GM23248 (cell line): ENCODE measurements around the gene SMPD3. TPM values are rescaled to one million over a fixed set of nuclear protein-coding genes. Genes with fewer than 3 reads are reported as not detected.

Source experiments
- DNase-seq: peaks from one replicate; pipeline ENCODE4 v3.0.0-alpha.2; 2015
- H2AFZ ChIP-seq: fragments of 200-600 bp; sonication (generic); 2 replicates; pipeline ENCODE4 v1.6.1; 2016; ENCODE audit warnings: antibody characterized with exemption
- H3F3A ChIP-seq: fragments of 200-600 bp; sonication (generic); 2 replicates; pipeline ENCODE4 v1.6.1; 2016; ENCODE audit warnings: mild to moderate bottlenecking, antibody characterized with exemption, mixed run types; ENCODE audit not compliant: insufficient read depth
- H3K27ac ChIP-seq: fragments of 200-600 bp; sonication (generic); 2 replicates; pipeline ENCODE4 v1.5.1; 2016; ENCODE audit warnings: mild to moderate bottlenecking
- H3K27me3 ChIP-seq: fragments of 200-600 bp; sonication (generic); replicated peaks from 2 replicates; pipeline ENCODE4 v1.6.1; 2016; ENCODE audit warnings: mild to moderate bottlenecking; ENCODE audit not compliant: insufficient read depth
- H3K36me3 ChIP-seq: fragments of 200-600 bp; sonication (generic); 2 replicates; pipeline ENCODE4 v1.6.1; 2016; ENCODE audit warnings: low read depth, mild to moderate bottlenecking
- H3K4me1 ChIP-seq: fragments of 200-600 bp; sonication (generic); 2 replicates; pipeline ENCODE4 v1.6.1; 2016; ENCODE audit warnings: mild to moderate bottlenecking; ENCODE audit not compliant: insufficient read depth
- H3K4me2 ChIP-seq: fragments of 200-600 bp; sonication (generic); one replicate; pipeline ENCODE4 v1.6.1; 2016; ENCODE audit warnings: mild to moderate bottlenecking; ENCODE audit not compliant: unreplicated experiment
- H3K4me3 ChIP-seq: fragments of 200-600 bp; sonication (generic); 2 replicates; pipeline ENCODE4 v1.5.1; 2016; ENCODE audit warnings: mild to moderate bottlenecking
- H3K79me2 ChIP-seq: fragments of 200-600 bp; sonication (generic); 2 replicates; pipeline ENCODE4 v1.6.1; 2016; ENCODE audit warnings: mild to moderate bottlenecking; ENCODE audit not compliant: insufficient read depth
- H3K9ac ChIP-seq: fragments of 200-600 bp; sonication (generic); 2 replicates; pipeline ENCODE4 v1.6.1; 2016; ENCODE audit warnings: mild to moderate bottlenecking
- H3K9me2 ChIP-seq: fragments of 200-600 bp; sonication (generic); 2 replicates; pipeline ENCODE4 v1.6.1; 2016; ENCODE audit warnings: mixed run types, mild to moderate bottlenecking, moderate library complexity; ENCODE audit not compliant: insufficient read depth
- H3K9me3 ChIP-seq: fragments of 200-600 bp; sonication (generic); one replicate; pipeline ENCODE4 v1.6.1; 2017; ENCODE audit warnings: low read depth
- H4K20me1 ChIP-seq: fragments of 200-600 bp; sonication (generic); 2 replicates; pipeline ENCODE4 v1.6.0; 2016; ENCODE audit not compliant: insufficient read depth
- EZH2 ChIP-seq: fragments of 200-600 bp; sonication (generic); IDR thresholded peaks from 2 replicates; pipeline ENCODE4 v1.6.1; 2018; ENCODE audit warnings: antibody characterized with exemption, mild to moderate bottlenecking; ENCODE audit not compliant: insufficient read depth, poor library complexity, severe bottlenecking
- EZH2phosphoT487 ChIP-seq: fragments of 200-600 bp; sonication (generic); IDR thresholded peaks from 2 replicates; pipeline ENCODE4 v1.6.1; 2018; ENCODE audit warnings: antibody characterized with exemption, moderate library complexity, mild to moderate bottlenecking, low read depth; ENCODE audit not compliant: insufficient read depth
- WGBS, 2 experiments: methylation state at CpG; one replicate each; pipeline ENCODE4 v1.1.6; 2015 to 2017; ENCODE audit warnings: low lambda C conversion rate in 2 of 2, low coverage in 1 of 2; ENCODE audit errors: missing lambda C conversion rate in 2 of 2; 5-methylcytosine and 5-hydroxymethylcytosine counted together
- in situ Hi-C: fragments of 300-500 bp; cut with MboI; formaldehyde crosslinking; loops from 2 replicates; pipeline ENCODE4 v1.15.0; 2020
- polyA plus RNA-seq: library from polyadenylated mRNA; unstranded; fragments of >200 nt; fragmentation: Nextera tagmentation; extraction: Ambion mirVana; gene quantifications from 2 replicates; pipeline ENCODE4 v1.2.1, GENCODE V29; 2016
- total RNA-seq: library from RNA; depleted of rRNA; stranded (reverse); fragments of >200 nt; shearing (Covaris generic); gene quantifications from 2 replicates; pipeline ENCODE4 v1.2.3, GENCODE V29; 2014

The SMPD3 gene
- total and polyA plus RNA-seq, 2 experiments from 2014 or later = 0.24 to 0.32 TPM

GRCh38 chr16:68319185-68319908 lies 129.0 kb downstream of the SMPD3 start:
- Histone ChIP-seq H3K4me2 (no peak overlapping the region), H2AFZ (no peak overlapping the region), H3F3A (no peaks in the 10 kb centered on the region), H3K27me3 (no peaks in the 10 kb centered on the region), H3K4me3 (no peak overlapping the region), H3K4me1 (no peaks in the 10 kb centered on the region), H3K9ac (no peak overlapping the region), H3K27ac (no peak overlapping the region), H3K36me3 (peaks cover 25% of the 10 kb centered on the region), H3K9me2 (no peaks in the 10 kb centered on the region), H4K20me1 (no peaks in the 10 kb centered on the region), H3K9me3 (no peaks in the 10 kb centered on the region), H3K79me2 (peaks cover 11% of the 10 kb centered on the region)
- WGBS, 2 experiments = 82 to 84% methylated on average over 6 of the region's 6 CpGs
- no peak for TF ChIP-seq EZH2
- no peak for TF ChIP-seq EZH2phosphoT487
- DNase-seq = no peak
- in situ Hi-C loops = no loop called here

DNA sequence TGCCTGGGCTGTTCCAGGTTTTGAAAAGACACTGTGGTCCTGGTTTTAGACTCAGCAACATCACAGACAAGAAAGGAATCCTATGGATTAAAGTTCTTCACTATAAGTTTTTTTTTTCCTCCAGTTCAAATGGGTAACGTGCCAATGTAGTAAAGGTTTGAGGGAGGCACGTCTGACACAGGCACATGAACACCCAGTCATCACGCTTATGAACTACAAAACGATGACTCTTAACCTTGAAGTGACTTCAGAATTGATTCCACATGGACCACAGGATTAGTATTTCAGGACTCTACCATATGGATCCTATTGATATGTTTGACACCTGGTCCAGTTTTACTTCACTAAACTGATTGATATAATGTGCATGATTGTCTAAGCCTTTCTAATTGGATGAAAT lies 135.2 kb downstream of the SMPD3 start:
- peak; percentile 38 for DNase-seq

GRCh38 chr16:68310774-68311511 lies 137.4 kb downstream of the SMPD3 start, which contains the start of the genes PRMT7 and SLC7A6OS:
PRMT7 (plus strand) TSS chr16:68311019; CDS start chr16:68315980, 4,961 bp downstream.
SLC7A6OS (minus strand) TSS chr16:68310946; CDS start chr16:68310926, 20 bp downstream.
- Histone ChIP-seq H3K4me3 (peak within 1 kb of the TSS; percentile 90), H3K9me2 (no peaks in the 10 kb centered on the region), H3K27me3 (no peaks in the 10 kb centered on the region), H3K4me1 (peaks cover 9% of the 10 kb centered on the region), H3K9ac (peak within 1 kb of the TSS; percentile 93), H3F3A (no peaks in the 10 kb centered on the region), H3K9me3 (no peaks in the 10 kb centered on the region), H3K4me2 (peak within 1 kb of the TSS; percentile 89), H2AFZ (peak within 1 kb of the TSS; percentile 93), H3K79me2 (peaks cover 90% of the 10 kb centered on the region), H4K20me1 (no peaks in the 10 kb centered on the region), H3K27ac (peak within 1 kb of the TSS; percentile 71), H3K36me3 (peaks cover 24% of the 10 kb centered on the region; the same call in 1 of the 2 replicates)
- DNase-seq = peak; percentile 98
- no peak for TF ChIP-seq EZH2phosphoT487
- TF ChIP-seq EZH2 = no peak
- in situ Hi-C loops = no loop called here
- 0 to 2% methylated on average over 51 to 58 of the region's 62 CpGs for WGBS, 2 experiments

More for the DNA sequence above, 135.2 kb downstream of the SMPD3 start:
- no peaks in the 10 kb centered on the region for H3F3A ChIP-seq
- H3K27ac ChIP-seq = no peak overlapping the region
- H3K9me3 ChIP-seq = no peaks in the 10 kb centered on the region
- H3K4me1 ChIP-seq = peaks cover 9% of the 10 kb centered on the region
- TF ChIP-seq EZH2phosphoT487 (no peak), EZH2 (no peak)
- peaks cover 20% of the 10 kb centered on the region; the same call in 1 of the 2 replicates for H3K36me3 ChIP-seq
- no peak overlapping the region for H3K9ac ChIP-seq
- H3K9me2 ChIP-seq = no peaks in the 10 kb centered on the region
- in situ Hi-C loops = no loop called here
- H2AFZ ChIP-seq = no peak overlapping the region
- H3K27me3 ChIP-seq = no peaks in the 10 kb centered on the region
- H3K4me3 ChIP-seq = no peak overlapping the region
- H3K4me2 ChIP-seq = no peak overlapping the region
- WGBS, 2 experiments = 46 to 47% methylated on average over 4 of the region's 4 CpGs
- peaks cover 68% of the 10 kb centered on the region for H3K79me2 ChIP-seq
- H4K20me1 ChIP-seq = no peaks in the 10 kb centered on the region

GRCh38 chr16:68310437-68310773 lies 137.9 kb downstream of the SMPD3 start:
- no peaks in the 10 kb centered on the region for H4K20me1 ChIP-seq
- H3K9ac ChIP-seq = peak overlapping the region; percentile 93
- H3K9me3 ChIP-seq = no peaks in the 10 kb centered on the region
- peak; percentile 66 for DNase-seq
- no peaks in the 10 kb centered on the region for H3K9me2 ChIP-seq
- H3K4me2 ChIP-seq = peak overlapping the region; percentile 89
- peak overlapping the region; percentile 93 for H2AFZ ChIP-seq
- H3K79me2 ChIP-seq = peaks cover 95% of the 10 kb centered on the region
- peak overlapping the region; percentile 90 for H3K4me3 ChIP-seq
- H3K36me3 ChIP-seq = peaks cover 21% of the 10 kb centered on the region; the same call in 1 of the 2 replicates
- in situ Hi-C loops = no loop called here
- WGBS, 2 experiments = 0 to 1% methylated on average over 18 to 29 of the region's 29 CpGs
- no peaks in the 10 kb centered on the region for H3F3A ChIP-seq
- no peak for TF ChIP-seq EZH2phosphoT487
- no peak for TF ChIP-seq EZH2
- peak overlapping the region; percentile 71 for H3K27ac ChIP-seq
- H3K4me1 ChIP-seq = peaks cover 9% of the 10 kb centered on the region
- no peaks in the 10 kb centered on the region for H3K27me3 ChIP-seq
